Fibroblast of upper back skin (primary cell): ENCODE data around the gene FEN1.

Experiments used
- DNase-seq: peaks from one replicate; pipeline ENCODE4 v3.0.0-alpha.2; 2013

FEN1 gene

GRCh38 chr11:61757213-61757862, 35.4 kb upstream of the FEN1 start:
- DNase-seq: no peak

GRCh38 chr11:61760946-61761345, 31.8 kb upstream of the FEN1 start:
- no peak for DNase-seq

GRCh38 chr11:61761440-61762222, 31.1 kb upstream of the FEN1 start:
- DNase-seq: no peak

- DNase-seq: no peak
These were observed 30.5 kb upstream of the FEN1 start for GRCh38 chr11:61762223-61762615.

- DNase-seq: peak; percentile 51
These were observed 29.9 kb upstream of the FEN1 start for GRCh38 chr11:61762798-61763197.

GRCh38 chr11:61763930-61764605, 28.6 kb upstream of the FEN1 start:
- DNase-seq: no peak

- no peak for DNase-seq
These were observed 28.0 kb upstream of the FEN1 start for GRCh38 chr11:61764606-61765260.

GRCh38 chr11:61765550-61766253, 27.0 kb upstream of the FEN1 start:
- DNase-seq: no peak

- DNase-seq: peak; percentile 41
These were observed 26.3 kb upstream of the FEN1 start for GRCh38 chr11:61766353-61766841.

GRCh38 chr11:61768376-61769076, 24.2 kb upstream of the FEN1 start:
- no peak for DNase-seq

GRCh38 chr11:61769169-61769920, 23.4 kb upstream of the FEN1 start:
- DNase-seq: peak; percentile 23

GRCh38 chr11:61769946-61770683, 22.6 kb upstream of the FEN1 start:
- no peak for DNase-seq

- DNase-seq: no peak
These were observed 21.4 kb upstream of the FEN1 start for GRCh38 chr11:61771195-61771894.

GRCh38 chr11:61771985-61772455, 20.7 kb upstream of the FEN1 start:
- no peak for DNase-seq

GRCh38 chr11:61773356-61773755, 19.4 kb upstream of the FEN1 start:
- no peak for DNase-seq

GRCh38 chr11:61773809-61774208, 18.9 kb upstream of the FEN1 start:
- DNase-seq: no peak

- DNase-seq: no peak
These were observed 18.3 kb upstream of the FEN1 start for GRCh38 chr11:61774411-61774810.

GRCh38 chr11:61775106-61775505, 17.6 kb upstream of the FEN1 start:
- no peak for DNase-seq
